HEK293 (cell line): ENCODE results near the gene NANP.

Experiments
- EGR2 ChIP-seq: fragments of 450-650 bp; formaldehyde crosslinking; IDR thresholded peaks from 2 replicates; pipeline ENCODE4 v1.5.1; 2016; ENCODE audit warnings: low read depth, missing biosample characterization, missing genetic modification characterization
- GLI4 ChIP-seq: fragments of 450-650 bp; formaldehyde crosslinking; IDR thresholded peaks from 2 replicates; pipeline ENCODE4 v1.5.1; 2016; ENCODE audit warnings: missing biosample characterization, missing genetic modification characterization
- KLF10 ChIP-seq: fragments of 450-650 bp; IDR thresholded peaks from 2 replicates; pipeline ENCODE4 v1.5.1; 2018; ENCODE audit warnings: missing biosample characterization, mild to moderate bottlenecking, missing genetic modification characterization
- KLF9 ChIP-seq: fragments of 450-650 bp; formaldehyde crosslinking; IDR thresholded peaks from 2 replicates; pipeline ENCODE4 v1.5.1; 2016; ENCODE audit warnings: missing biosample characterization, missing genetic modification characterization, low read depth
- OVOL3 ChIP-seq: fragments of 450-650 bp; formaldehyde crosslinking; IDR thresholded peaks from 2 replicates; pipeline ENCODE4 v1.5.1; 2016; ENCODE audit warnings: missing biosample characterization, missing genetic modification characterization
- PBX3 ChIP-seq: sonication (generic); formaldehyde crosslinking; IDR thresholded peaks from 2 replicates; pipeline ENCODE4 v1.8.1; 2022; ENCODE audit warnings: mild to moderate bottlenecking, moderate library complexity, missing genetic modification reagents
- SP3 ChIP-seq: fragments of 450-650 bp; formaldehyde crosslinking; IDR thresholded peaks from 2 replicates; pipeline ENCODE4 v1.5.1; 2016; ENCODE audit warnings: missing biosample characterization, missing genetic modification characterization
- SP7 ChIP-seq: fragments of 450-650 bp; formaldehyde crosslinking; IDR thresholded peaks from 2 replicates; pipeline ENCODE4 v1.5.1; 2016; ENCODE audit warnings: missing biosample characterization, missing genetic modification characterization
- ZBTB21 ChIP-seq: fragments of 450-650 bp; formaldehyde crosslinking; IDR thresholded peaks from 2 replicates; pipeline ENCODE4 v1.5.1; 2017; ENCODE audit warnings: missing biosample characterization, missing genetic modification characterization
- ZBTB26 ChIP-seq: fragments of 450-650 bp; formaldehyde crosslinking; optimal IDR thresholded peaks from 2 replicates; pipeline ENCODE3; 2016; ENCODE audit warnings: missing biosample characterization, mild to moderate bottlenecking, missing genetic modification characterization
- ZFP37 ChIP-seq: fragments of 450-650 bp; formaldehyde crosslinking; IDR thresholded peaks from 2 replicates; pipeline ENCODE4 v1.5.1; 2016; ENCODE audit warnings: missing biosample characterization, missing genetic modification characterization
- ZNF10 ChIP-seq: fragments of 450-650 bp; formaldehyde crosslinking; IDR thresholded peaks from 2 replicates; pipeline ENCODE4 v1.5.1; 2017; ENCODE audit warnings: missing biosample characterization, missing genetic modification characterization
- ZNF133 ChIP-seq: fragments of 450-650 bp; formaldehyde crosslinking; IDR thresholded peaks from 2 replicates; pipeline ENCODE4 v1.5.1; 2016; ENCODE audit warnings: missing biosample characterization, missing genetic modification characterization
- ZNF157 ChIP-seq: fragments of 450-650 bp; formaldehyde crosslinking; IDR thresholded peaks from 2 replicates; pipeline ENCODE4 v1.5.1; 2016; ENCODE audit warnings: missing biosample characterization, missing genetic modification characterization
- ZNF16 ChIP-seq: fragments of 450-650 bp; formaldehyde crosslinking; IDR thresholded peaks from 2 replicates; pipeline ENCODE4 v1.5.1; 2016; ENCODE audit warnings: low read depth, missing biosample characterization, missing genetic modification characterization
- ZNF184 ChIP-seq: fragments of 450-650 bp; IDR thresholded peaks from 2 replicates; pipeline ENCODE4 v1.5.1; 2018; ENCODE audit warnings: missing biosample characterization, mild to moderate bottlenecking, missing genetic modification characterization
- ZNF350 ChIP-seq: fragments of 450-650 bp; formaldehyde crosslinking; IDR thresholded peaks from 2 replicates; pipeline ENCODE4 v1.5.0; 2017; ENCODE audit warnings: missing biosample characterization, mild to moderate bottlenecking, missing genetic modification characterization
- ZNF513 ChIP-seq: fragments of 450-650 bp; IDR thresholded peaks from 2 replicates; pipeline ENCODE4 v1.5.1; 2018; ENCODE audit warnings: missing biosample characterization, missing genetic modification characterization
- ZNF555 ChIP-seq: fragments of 450-650 bp; formaldehyde crosslinking; conservative IDR thresholded peaks from 2 replicates; pipeline ENCODE4 v1.5.1; 2017; ENCODE audit warnings: missing biosample characterization, mild to moderate bottlenecking, missing genetic modification characterization, inconsistent platforms
- ZNF670 ChIP-seq: fragments of 450-650 bp; formaldehyde crosslinking; IDR thresholded peaks from 2 replicates; pipeline ENCODE4 v1.5.1; 2016; ENCODE audit warnings: missing biosample characterization, missing genetic modification characterization, low read depth
- ZNF692 ChIP-seq: fragments of 450-650 bp; formaldehyde crosslinking; IDR thresholded peaks from 2 replicates; pipeline ENCODE4 v1.5.1; 2016; ENCODE audit warnings: missing biosample characterization, missing genetic modification characterization
- ZNF785 ChIP-seq: fragments of 450-650 bp; formaldehyde crosslinking; IDR thresholded peaks from 2 replicates; pipeline ENCODE4 v1.5.1; 2016; ENCODE audit warnings: missing biosample characterization, missing genetic modification characterization
- TF ChIP-seq, protein P1 (sequence below): fragments of 450-650 bp; formaldehyde crosslinking; IDR thresholded peaks from 2 replicates; pipeline ENCODE4 v1.5.1; 2016; ENCODE audit warnings: missing biosample characterization, missing genetic modification characterization
- TF ChIP-seq, protein P2 (sequence below): fragments of 450-650 bp; formaldehyde crosslinking; IDR thresholded peaks from 2 replicates; pipeline ENCODE4 v1.5.1; 2016; ENCODE audit warnings: missing biosample characterization, missing genetic modification characterization
- TF ChIP-seq, protein P3 (sequence below): fragments of 450-650 bp; formaldehyde crosslinking; IDR thresholded peaks from 2 replicates; pipeline ENCODE4 v1.5.1; 2017; ENCODE audit warnings: missing biosample characterization, missing genetic modification characterization
- TF ChIP-seq, protein P4 (sequence below): fragments of 450-650 bp; formaldehyde crosslinking; IDR thresholded peaks from 2 replicates; pipeline ENCODE4 v1.5.1; 2016; ENCODE audit warnings: missing biosample characterization, missing genetic modification characterization
- TF ChIP-seq, protein P5 (sequence below): fragments of 450-650 bp; formaldehyde crosslinking; IDR thresholded peaks from 2 replicates; pipeline ENCODE4 v1.5.1; 2016; ENCODE audit warnings: missing biosample characterization, missing genetic modification characterization

The NANP gene

GRCh38 chr20:25623225-25623735, 534 bp downstream of the NANP start (continued):
- TF ChIP-seq ZBTB21 (tag by site-specific recombination): no peak
- TF ChIP-seq, protein P1, sequence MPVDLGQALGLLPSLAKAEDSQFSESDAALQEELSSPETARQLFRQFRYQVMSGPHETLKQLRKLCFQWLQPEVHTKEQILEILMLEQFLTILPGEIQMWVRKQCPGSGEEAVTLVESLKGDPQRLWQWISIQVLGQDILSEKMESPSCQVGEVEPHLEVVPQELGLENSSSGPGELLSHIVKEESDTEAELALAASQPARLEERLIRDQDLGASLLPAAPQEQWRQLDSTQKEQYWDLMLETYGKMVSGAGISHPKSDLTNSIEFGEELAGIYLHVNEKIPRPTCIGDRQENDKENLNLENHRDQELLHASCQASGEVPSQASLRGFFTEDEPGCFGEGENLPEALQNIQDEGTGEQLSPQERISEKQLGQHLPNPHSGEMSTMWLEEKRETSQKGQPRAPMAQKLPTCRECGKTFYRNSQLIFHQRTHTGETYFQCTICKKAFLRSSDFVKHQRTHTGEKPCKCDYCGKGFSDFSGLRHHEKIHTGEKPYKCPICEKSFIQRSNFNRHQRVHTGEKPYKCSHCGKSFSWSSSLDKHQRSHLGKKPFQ (tag by site-specific recombination): no peak
- TF ChIP-seq ZFP37 (tag by site-specific recombination): peak; percentile 63; the same call in 1 of the 2 replicates
- no peak for TF ChIP-seq GLI4 (tag by site-specific recombination)
- TF ChIP-seq ZNF785: no peak
- no peak; the same call in 1 of the 2 replicates for TF ChIP-seq KLF9 (tag by site-specific recombination)
- peak; percentile 35; the same call in 1 of the 2 replicates for TF ChIP-seq PBX3 (CRISPR knock-in tag)
- TF ChIP-seq ZNF513 (tag by site-specific recombination): no peak
- TF ChIP-seq OVOL3 (tag by site-specific recombination): 0 out of 2 replicates have a peak, but pooled peaks have one; percentile 5
- no peak for TF ChIP-seq ZNF670 (tag by site-specific recombination)
- TF ChIP-seq, protein P2, sequence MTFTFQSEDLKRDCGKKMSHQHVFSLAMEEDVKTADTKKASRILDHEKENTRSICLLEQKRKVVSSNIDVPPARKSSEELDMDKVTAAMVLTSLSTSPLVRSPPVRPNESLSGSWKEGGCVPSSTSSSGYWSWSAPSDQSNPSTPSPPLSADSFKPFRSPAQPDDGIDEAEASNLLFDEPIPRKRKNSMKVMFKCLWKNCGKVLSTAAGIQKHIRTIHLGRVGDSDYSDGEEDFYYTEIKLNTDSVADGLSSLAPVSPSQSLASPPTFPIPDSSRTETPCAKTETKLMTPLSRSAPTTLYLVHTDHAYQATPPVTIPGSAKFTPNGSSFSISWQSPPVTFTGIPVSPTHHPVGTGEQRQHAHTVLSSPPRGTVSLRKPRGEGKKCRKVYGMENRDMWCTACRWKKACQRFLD: no peak
- TF ChIP-seq, protein P3, sequence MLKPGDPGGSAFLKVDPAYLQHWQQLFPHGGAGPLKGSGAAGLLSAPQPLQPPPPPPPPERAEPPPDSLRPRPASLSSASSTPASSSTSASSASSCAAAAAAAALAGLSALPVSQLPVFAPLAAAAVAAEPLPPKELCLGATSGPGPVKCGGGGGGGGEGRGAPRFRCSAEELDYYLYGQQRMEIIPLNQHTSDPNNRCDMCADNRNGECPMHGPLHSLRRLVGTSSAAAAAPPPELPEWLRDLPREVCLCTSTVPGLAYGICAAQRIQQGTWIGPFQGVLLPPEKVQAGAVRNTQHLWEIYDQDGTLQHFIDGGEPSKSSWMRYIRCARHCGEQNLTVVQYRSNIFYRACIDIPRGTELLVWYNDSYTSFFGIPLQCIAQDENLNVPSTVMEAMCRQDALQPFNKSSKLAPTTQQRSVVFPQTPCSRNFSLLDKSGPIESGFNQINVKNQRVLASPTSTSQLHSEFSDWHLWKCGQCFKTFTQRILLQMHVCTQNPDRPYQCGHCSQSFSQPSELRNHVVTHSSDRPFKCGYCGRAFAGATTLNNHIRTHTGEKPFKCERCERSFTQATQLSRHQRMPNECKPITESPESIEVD: no peak
- no peak for TF ChIP-seq KLF10 (tag by site-specific recombination)
- no peak for TF ChIP-seq ZNF133 (tag by site-specific recombination)
- TF ChIP-seq ZNF692 (tag by site-specific recombination): no peak
- TF ChIP-seq ZNF184 (tag by site-specific recombination): no peak
- no peak for TF ChIP-seq ZNF157
- TF ChIP-seq EGR2 (tag by site-specific recombination): peak; percentile 60; the same call in 1 of the 2 replicates
- TF ChIP-seq, protein P4, sequence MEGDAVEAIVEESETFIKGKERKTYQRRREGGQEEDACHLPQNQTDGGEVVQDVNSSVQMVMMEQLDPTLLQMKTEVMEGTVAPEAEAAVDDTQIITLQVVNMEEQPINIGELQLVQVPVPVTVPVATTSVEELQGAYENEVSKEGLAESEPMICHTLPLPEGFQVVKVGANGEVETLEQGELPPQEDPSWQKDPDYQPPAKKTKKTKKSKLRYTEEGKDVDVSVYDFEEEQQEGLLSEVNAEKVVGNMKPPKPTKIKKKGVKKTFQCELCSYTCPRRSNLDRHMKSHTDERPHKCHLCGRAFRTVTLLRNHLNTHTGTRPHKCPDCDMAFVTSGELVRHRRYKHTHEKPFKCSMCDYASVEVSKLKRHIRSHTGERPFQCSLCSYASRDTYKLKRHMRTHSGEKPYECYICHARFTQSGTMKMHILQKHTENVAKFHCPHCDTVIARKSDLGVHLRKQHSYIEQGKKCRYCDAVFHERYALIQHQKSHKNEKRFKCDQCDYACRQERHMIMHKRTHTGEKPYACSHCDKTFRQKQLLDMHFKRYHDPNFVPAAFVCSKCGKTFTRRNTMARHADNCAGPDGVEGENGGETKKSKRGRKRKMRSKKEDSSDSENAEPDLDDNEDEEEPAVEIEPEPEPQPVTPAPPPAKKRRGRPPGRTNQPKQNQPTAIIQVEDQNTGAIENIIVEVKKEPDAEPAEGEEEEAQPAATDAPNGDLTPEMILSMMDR (tag by site-specific recombination): no peak; the same call in 1 of the 2 replicates
- no peak for TF ChIP-seq SP3
- TF ChIP-seq, protein P5, sequence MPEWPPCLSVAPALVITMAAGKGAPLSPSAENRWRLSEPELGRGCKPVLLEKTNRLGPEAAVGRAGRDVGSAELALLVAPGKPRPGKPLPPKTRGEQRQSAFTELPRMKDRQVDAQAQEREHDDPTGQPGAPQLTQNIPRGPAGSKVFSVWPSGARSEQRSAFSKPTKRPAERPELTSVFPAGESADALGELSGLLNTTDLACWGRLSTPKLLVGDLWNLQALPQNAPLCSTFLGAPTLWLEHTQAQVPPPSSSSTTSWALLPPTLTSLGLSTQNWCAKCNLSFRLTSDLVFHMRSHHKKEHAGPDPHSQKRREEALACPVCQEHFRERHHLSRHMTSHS: no peak
- no peak for TF ChIP-seq SP7 (tag by site-specific recombination)
- TF ChIP-seq ZBTB26 (tag by site-specific recombination): peak; percentile 90
- TF ChIP-seq ZNF16 (tag by site-specific recombination): no peak
- no peak for TF ChIP-seq ZNF10
- TF ChIP-seq ZNF350 (tag by site-specific recombination): no peak
- TF ChIP-seq ZNF555 (tag by site-specific recombination): no peak
